ENCODE results near the gene GPC6. TPM values are rescaled to one million over a fixed set of nuclear protein-coding genes. Genes with fewer than 3 reads are reported as not detected.

The GPC6 gene
- total and polyA plus RNA-seq, 9 of the 15 experiments (the other 6 are each of a cell fraction or from before 2014, with no cell fraction given): under 0.01 to 0.20 (median 0.01) TPM; not detected in 4

GRCh38 chr13:93539914-93540313, 313.3 kb downstream of the GPC6 start (continued):
- TF ChIP-seq SAP30 (IDR thresholded peaks at IDR 0.05; ENCODE audit: borderline replicate concordance, insufficient read depth, low read depth, low read length, poor library complexity, severe bottlenecking) (no peak), TFAP4 (CRISPR knock-in tag; IDR thresholded peaks at IDR 0.05; ENCODE audit: borderline replicate concordance) (no peak), ZNF75A (CRISPR knock-in tag; IDR thresholded peaks at IDR 0.05) (no peak), TRIM25 (IDR thresholded peaks at IDR 0.05; ENCODE audit: borderline replicate concordance) (no peak), KHSRP (IDR thresholded peaks at IDR 0.05) (no peak), ZFX (CRISPR knock-in tag; IDR thresholded peaks at IDR 0.05) (no peak), FOXA3 (CRISPR knock-in tag; conservative IDR thresholded peaks at IDR 0.05 in 1 of 2, IDR thresholded peaks at IDR 0.05 in 1 of 2) (no peak), TEAD4 (IDR thresholded peaks at IDR 0.05; ENCODE audit: low read length) (no peak), TEAD4 (CRISPR knock-in tag; IDR thresholded peaks at IDR 0.05; ENCODE audit: borderline replicate concordance) (no peak), HOMEZ (CRISPR knock-in tag; IDR thresholded peaks at IDR 0.05) (no peak)
